Measurements from ENCODE around the gene TEKT1. TPM values are rescaled to one million over a fixed set of nuclear protein-coding genes. Genes with fewer than 3 reads are reported as not detected.

Gene TEKT1
- total and polyA plus RNA-seq, 8 donors: 1.4 to 13.6 (median 6.6) TPM; not detected in 1

- H3K27ac ChIP-seq: no peak overlapping the region
- peak; percentile 86 for ATAC-seq
These were observed 37.1 kb upstream of the TEKT1 start for GRCh38 chr17:6868582-6868981.

DNA sequence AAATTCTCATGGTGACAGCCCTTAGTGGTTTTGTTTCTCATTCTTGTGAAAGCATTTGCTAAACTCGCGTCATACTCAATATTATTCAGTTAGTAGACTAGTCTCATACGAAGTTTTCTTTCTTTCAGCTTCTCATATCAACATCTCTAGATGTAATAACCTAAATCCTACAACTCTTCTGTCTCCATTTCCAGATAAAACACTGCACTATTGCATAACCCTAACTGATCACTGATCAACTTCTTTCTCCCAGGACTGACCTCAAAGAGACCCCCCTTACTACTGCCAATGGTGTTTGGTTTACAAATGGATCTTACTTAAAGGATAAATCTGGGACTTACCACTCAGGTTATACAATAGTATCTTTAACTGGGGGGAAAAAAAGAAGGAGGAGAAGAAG lies 36.3 kb upstream of the TEKT1 start:
- no peak for TF ChIP-seq CTCF (IDR thresholded peaks at IDR 0.05)
- intact Hi-C loops (cut with DNase I): no loop called here
- DNase-seq (no peak), ATAC-seq (no peak)
- Histone ChIP-seq H3K4me3 (no peak overlapping the region), H3K4me1 (no peaks in the 10 kb centered on the region), H3K9me3 (no peaks in the 10 kb centered on the region), H3K27ac (no peak overlapping the region), H3K27me3 (peaks cover 0 to 21% of the 10 kb centered on the region in 2 donors), H3K36me3 (no peaks in the 10 kb centered on the region)

More at GRCh38 chr17:6868582-6868981, 37.1 kb upstream of the TEKT1 start:
- Histone ChIP-seq H3K36me3 (no peaks in the 10 kb centered on the region), H3K4me3 (no peak overlapping the region), H3K4me1 (no peaks in the 10 kb centered on the region), H3K9me3 (no peaks in the 10 kb centered on the region), H3K27me3 (peaks cover 0 to 15% of the 10 kb centered on the region in 2 donors)
- DNase-seq: no peak
- intact Hi-C loops (cut with DNase I): no loop called here
- TF ChIP-seq CTCF (IDR thresholded peaks at IDR 0.05): no peak

DNA sequence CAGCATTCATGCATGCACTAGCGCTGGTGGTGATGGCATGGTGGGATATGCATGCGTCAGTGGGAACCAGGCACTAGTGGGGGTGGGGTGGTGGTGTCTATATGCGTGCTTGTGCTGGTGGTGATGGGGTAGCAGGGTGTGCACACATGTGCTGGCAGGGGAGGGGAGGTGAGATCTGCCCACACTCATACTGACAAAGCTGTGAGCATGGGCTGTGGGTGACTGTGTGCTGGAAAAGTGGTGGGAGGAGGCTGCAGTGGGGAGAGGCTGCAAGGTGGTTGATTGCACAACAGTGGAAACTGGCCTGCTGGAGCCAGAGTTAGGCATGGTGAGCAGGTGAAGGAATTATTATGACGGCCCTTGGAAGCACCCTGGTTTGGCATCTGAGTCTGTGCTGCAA lies 31.3 kb upstream of the TEKT1 start:
- TF ChIP-seq CTCF (IDR thresholded peaks at IDR 0.05): no peak
- Histone ChIP-seq H3K4me1 (no peaks in the 10 kb centered on the region), H3K27ac (no peak overlapping the region), H3K4me3 (no peak overlapping the region), H3K27me3 (peaks cover 0 to 20% of the 10 kb centered on the region in 2 donors), H3K9me3 (no peaks in the 10 kb centered on the region), H3K36me3 (no peaks in the 10 kb centered on the region)
- peak; percentile 85 for ATAC-seq
- intact Hi-C loops (cut with DNase I): no loop called here
- no peak for DNase-seq

DNA sequence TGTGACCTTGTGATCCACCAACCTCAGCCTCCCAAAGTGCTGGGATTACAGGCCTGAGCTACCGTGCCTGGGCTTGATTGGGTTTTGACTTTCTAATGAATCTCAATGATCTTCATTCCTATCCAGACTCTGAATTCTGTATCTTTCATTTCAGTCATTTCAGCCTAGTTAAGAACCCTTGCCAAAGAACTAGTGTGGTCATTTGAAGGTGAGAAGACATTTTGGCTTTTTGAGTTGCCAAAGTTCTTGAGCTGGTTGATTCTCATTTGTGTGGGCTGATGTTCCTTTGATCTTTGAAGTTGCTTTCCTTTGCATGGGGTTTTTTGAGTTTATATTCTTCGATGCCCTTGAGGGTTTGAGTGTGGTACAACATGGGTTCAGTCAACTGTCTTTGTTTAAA lies 30.6 kb upstream of the TEKT1 start:
- intact Hi-C loops (cut with DNase I): no loop called here
- no peak for TF ChIP-seq CTCF (IDR thresholded peaks at IDR 0.05)
- Histone ChIP-seq H3K9me3 (no peaks in the 10 kb centered on the region), H3K36me3 (no peaks in the 10 kb centered on the region), H3K4me1 (no peaks in the 10 kb centered on the region), H3K27me3 (peaks cover 0 to 20% of the 10 kb centered on the region in 2 donors), H3K4me3 (no peak overlapping the region), H3K27ac (no peak overlapping the region)
- ATAC-seq: no peak
- no peak for DNase-seq

GRCh38 chr17:6857904-6858303 lies 26.4 kb upstream of the TEKT1 start:
- Histone ChIP-seq H3K4me1 (peaks cover 0 to 3% of the 10 kb centered on the region in 2 donors), H3K4me3 (no peak overlapping the region), H3K27me3 (peaks cover 0 to 21% of the 10 kb centered on the region in 2 donors), H3K36me3 (no peaks in the 10 kb centered on the region), H3K9me3 (no peaks in the 10 kb centered on the region), H3K27ac (no peak overlapping the region)
- no peak for ATAC-seq
- intact Hi-C loops (cut with DNase I): no loop called here
- no peak for DNase-seq
- no peak for TF ChIP-seq CTCF (IDR thresholded peaks at IDR 0.05)

Measured in left lung (tissue), 10 donors.